C4-2B (cell line): ENCODE results near the gene WDR7.

Experiments used
- ZFX ChIP-seq: fragments of 450-650 bp; IDR thresholded peaks from 2 replicates; pipeline ENCODE4 v1.6.1; 2017
- TF ChIP-seq, protein P1 (sequence below): fragments of 450-650 bp; conservative IDR thresholded peaks from 2 replicates; pipeline ENCODE4 v1.5.1; 2017; ENCODE audit warnings: mild to moderate bottlenecking

DNA sequence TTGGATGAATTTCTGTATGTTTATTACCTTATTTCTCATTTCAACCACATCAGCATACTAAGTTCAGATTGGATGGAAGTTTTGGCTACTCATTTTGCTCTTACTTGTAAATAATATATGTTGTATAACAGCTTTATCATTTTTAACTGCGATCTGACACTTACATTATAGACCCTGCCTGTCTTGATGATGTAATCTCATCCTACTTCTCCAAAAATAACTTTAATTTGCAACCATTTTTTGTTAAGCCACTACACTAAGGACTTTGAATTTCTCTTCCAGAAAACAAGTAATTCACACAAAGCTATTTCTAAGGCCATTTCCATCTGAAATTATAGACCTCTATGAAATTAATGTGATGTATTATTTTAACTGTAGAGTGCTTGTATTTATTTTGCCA lies 240.7 kb downstream of the WDR7 start:
- TF ChIP-seq, protein P1, sequence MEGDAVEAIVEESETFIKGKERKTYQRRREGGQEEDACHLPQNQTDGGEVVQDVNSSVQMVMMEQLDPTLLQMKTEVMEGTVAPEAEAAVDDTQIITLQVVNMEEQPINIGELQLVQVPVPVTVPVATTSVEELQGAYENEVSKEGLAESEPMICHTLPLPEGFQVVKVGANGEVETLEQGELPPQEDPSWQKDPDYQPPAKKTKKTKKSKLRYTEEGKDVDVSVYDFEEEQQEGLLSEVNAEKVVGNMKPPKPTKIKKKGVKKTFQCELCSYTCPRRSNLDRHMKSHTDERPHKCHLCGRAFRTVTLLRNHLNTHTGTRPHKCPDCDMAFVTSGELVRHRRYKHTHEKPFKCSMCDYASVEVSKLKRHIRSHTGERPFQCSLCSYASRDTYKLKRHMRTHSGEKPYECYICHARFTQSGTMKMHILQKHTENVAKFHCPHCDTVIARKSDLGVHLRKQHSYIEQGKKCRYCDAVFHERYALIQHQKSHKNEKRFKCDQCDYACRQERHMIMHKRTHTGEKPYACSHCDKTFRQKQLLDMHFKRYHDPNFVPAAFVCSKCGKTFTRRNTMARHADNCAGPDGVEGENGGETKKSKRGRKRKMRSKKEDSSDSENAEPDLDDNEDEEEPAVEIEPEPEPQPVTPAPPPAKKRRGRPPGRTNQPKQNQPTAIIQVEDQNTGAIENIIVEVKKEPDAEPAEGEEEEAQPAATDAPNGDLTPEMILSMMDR = no peak
- TF ChIP-seq ZFX = no peak
